GM23338 (cell line): Measurements from ENCODE around the gene PLEKHA7. TPM values are rescaled to one million over a fixed set of nuclear protein-coding genes. Genes with fewer than 3 reads are reported as not detected.
A peak's percentile ranks its signal among the peaks of the same experiment; 100 is the strongest.

Experiments
- ATAC-seq: fragments of 200-7000 bp; cut with Tn5 transposase; 3 replicates; pipeline ENCODE4 v1.9.1; 2020
- DNase-seq: peaks from one replicate; pipeline ENCODE4 v3.0.0-alpha.2; 2015; ENCODE audit warnings: low spot score
- H2AFZ ChIP-seq: fragments of 200-600 bp; sonication (generic); 2 replicates; pipeline ENCODE4 v1.8.0; 2016; ENCODE audit warnings: antibody characterized with exemption, mild to moderate bottlenecking, moderate library complexity
- H3F3A ChIP-seq: fragments of 200-600 bp; sonication (generic); replicated peaks from 2 replicates; pipeline ENCODE4 v1.8.0; 2017; ENCODE audit warnings: antibody characterized with exemption, mixed run types, low read depth
- H3K27ac ChIP-seq: fragments of 200-600 bp; sonication (generic); 2 replicates; pipeline ENCODE4 v1.6.1; 2016; ENCODE audit warnings: low read depth
- H3K27me3 ChIP-seq: fragments of 200-600 bp; sonication (generic); 2 replicates; pipeline ENCODE4 v1.8.0; 2016; ENCODE audit warnings: mild to moderate bottlenecking, mixed run types, moderate library complexity; ENCODE audit not compliant: insufficient read depth
- H3K36me3 ChIP-seq: fragments of 200-600 bp; sonication (generic); 2 replicates; pipeline ENCODE4 v1.8.0; 2016; ENCODE audit warnings: mild to moderate bottlenecking; ENCODE audit not compliant: insufficient read depth
- H3K4me1 ChIP-seq: fragments of 200-600 bp; sonication (generic); 2 replicates; pipeline ENCODE4 v1.8.0; 2016; ENCODE audit warnings: mild to moderate bottlenecking, moderate library complexity; ENCODE audit not compliant: insufficient read depth
- H3K4me2 ChIP-seq: fragments of 200-600 bp; sonication (generic); 2 replicates; pipeline ENCODE4 v1.7.1; 2017; ENCODE audit warnings: mixed run types
- H3K4me3 ChIP-seq: fragments of 200-600 bp; sonication (generic); 2 replicates; pipeline ENCODE4 v1.6.1; 2016; ENCODE audit warnings: mixed run types
- H3K79me2 ChIP-seq: fragments of 200-600 bp; sonication (generic); replicated peaks from 2 replicates; pipeline ENCODE4 v1.8.0; 2017; ENCODE audit warnings: mild to moderate bottlenecking; ENCODE audit not compliant: insufficient read depth
- H3K9me2 ChIP-seq: fragments of 200-600 bp; sonication (generic); 2 replicates; pipeline ENCODE4 v1.8.0; 2017; ENCODE audit not compliant: insufficient read depth
- H4K20me1 ChIP-seq: fragments of 200-600 bp; sonication (generic); replicated peaks from 2 replicates; pipeline ENCODE4 v1.8.0; 2017; ENCODE audit warnings: mild to moderate bottlenecking; ENCODE audit not compliant: insufficient read depth
- H3K27ac Mint-ChIP-seq: 2 replicates; pipeline ENCODE4 v1.8.0; 2020; ENCODE audit warnings: inconsistent platforms, mild to moderate bottlenecking, moderate library complexity, mixed read lengths
- H3K27me3 Mint-ChIP-seq: 3 replicates; pipeline ENCODE4 v1.8.0; 2022; ENCODE audit warnings: low read depth, mild to moderate bottlenecking, moderate library complexity, mixed read lengths, inconsistent platforms; ENCODE audit not compliant: insufficient read depth, poor library complexity
- H3K36me3 Mint-ChIP-seq: 3 replicates; pipeline ENCODE4 v1.8.0; 2021; ENCODE audit warnings: low read depth, mild to moderate bottlenecking, inconsistent platforms, moderate library complexity, mixed read lengths
- H3K4me1 Mint-ChIP-seq: 3 replicates; pipeline ENCODE4 v1.8.0; 2020; ENCODE audit warnings: mild to moderate bottlenecking, inconsistent platforms, mixed read lengths
- H3K4me3 Mint-ChIP-seq: 3 replicates; pipeline ENCODE4 v1.8.0; 2021; ENCODE audit warnings: moderate library complexity, mild to moderate bottlenecking, inconsistent platforms, mixed read lengths
- H3K9me3 Mint-ChIP-seq: 3 replicates; pipeline ENCODE4 v1.8.0; 2020; ENCODE audit warnings: moderate library complexity, mild to moderate bottlenecking, inconsistent platforms, mixed read lengths
- CREB1 ChIP-seq: fragments of 250-450 bp; sonication (Bioruptor Pico); IDR thresholded peaks from 2 replicates; pipeline ENCODE4 v1.5.0; 2020; ENCODE audit warnings: low read depth, mild to moderate bottlenecking, moderate library complexity
- EZH2phosphoT487 ChIP-seq: fragments of 200-600 bp; sonication (generic); IDR thresholded peaks from one replicate; pipeline ENCODE4 v1.8.1; 2018; ENCODE audit warnings: antibody characterized with exemption; ENCODE audit not compliant: unreplicated experiment
- STAT1 ChIP-seq: IDR thresholded peaks from one replicate; pipeline ENCODE4 v1.6.1; 2016; ENCODE audit warnings: antibody characterized with exemption; ENCODE audit not compliant: unreplicated experiment
- ZNF114 ChIP-seq: fragments of 250-450 bp; sonication (Bioruptor Pico); IDR thresholded peaks from 2 replicates; pipeline ENCODE4 v1.5.0; 2020; ENCODE audit warnings: mild to moderate bottlenecking, moderate library complexity
- polyA plus RNA-seq: library from polyadenylated mRNA; unstranded; fragments of >200 nt; fragmentation: Nextera tagmentation; extraction: Ambion mirVana; gene quantifications from 2 replicates; pipeline ENCODE4 v1.2.1, GENCODE V29; 2016
- total RNA-seq: library from RNA; depleted of rRNA; stranded (reverse); fragments of >200 nt; shearing (Covaris generic); gene quantifications from 2 replicates; pipeline ENCODE4 v1.2.3, GENCODE V29; 2014
- TF ChIP-seq, protein P1 (sequence below): IDR thresholded peaks from one replicate; pipeline ENCODE4 v1.6.1; 2018; ENCODE audit warnings: antibody characterized with exemption; ENCODE audit not compliant: unreplicated experiment
- TF ChIP-seq, protein P2 (sequence below): fragments of 250-450 bp; sonication (Bioruptor Pico); IDR thresholded peaks from 2 replicates; pipeline ENCODE4 v1.5.0; 2020; ENCODE audit warnings: mild to moderate bottlenecking, moderate library complexity

Gene PLEKHA7
- total and polyA plus RNA-seq, 2 experiments from 2014 or later: 9.7 to 15.8 TPM

DNA sequence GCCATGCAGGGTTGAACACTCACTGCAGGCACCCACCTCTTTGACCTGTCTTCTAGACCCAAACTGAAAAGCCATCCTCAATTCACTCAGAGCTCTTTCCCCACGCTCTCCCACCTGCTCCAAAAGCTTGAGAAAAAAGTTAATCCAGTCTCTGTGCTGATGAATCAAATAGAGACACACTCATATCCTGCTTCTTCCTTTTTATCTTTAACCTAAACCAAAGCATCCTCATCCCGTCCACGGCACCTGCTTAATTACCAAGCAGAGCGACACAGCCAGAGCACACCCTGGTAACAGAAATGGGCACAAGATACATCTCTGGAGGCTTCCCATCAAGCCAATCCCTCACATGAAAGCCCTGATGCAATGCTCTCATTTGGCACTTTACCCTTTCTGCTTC, 102.6 kb downstream of the PLEKHA7 start (continued):
- TF ChIP-seq EZH2phosphoT487: no peak
- TF ChIP-seq, protein P1, sequence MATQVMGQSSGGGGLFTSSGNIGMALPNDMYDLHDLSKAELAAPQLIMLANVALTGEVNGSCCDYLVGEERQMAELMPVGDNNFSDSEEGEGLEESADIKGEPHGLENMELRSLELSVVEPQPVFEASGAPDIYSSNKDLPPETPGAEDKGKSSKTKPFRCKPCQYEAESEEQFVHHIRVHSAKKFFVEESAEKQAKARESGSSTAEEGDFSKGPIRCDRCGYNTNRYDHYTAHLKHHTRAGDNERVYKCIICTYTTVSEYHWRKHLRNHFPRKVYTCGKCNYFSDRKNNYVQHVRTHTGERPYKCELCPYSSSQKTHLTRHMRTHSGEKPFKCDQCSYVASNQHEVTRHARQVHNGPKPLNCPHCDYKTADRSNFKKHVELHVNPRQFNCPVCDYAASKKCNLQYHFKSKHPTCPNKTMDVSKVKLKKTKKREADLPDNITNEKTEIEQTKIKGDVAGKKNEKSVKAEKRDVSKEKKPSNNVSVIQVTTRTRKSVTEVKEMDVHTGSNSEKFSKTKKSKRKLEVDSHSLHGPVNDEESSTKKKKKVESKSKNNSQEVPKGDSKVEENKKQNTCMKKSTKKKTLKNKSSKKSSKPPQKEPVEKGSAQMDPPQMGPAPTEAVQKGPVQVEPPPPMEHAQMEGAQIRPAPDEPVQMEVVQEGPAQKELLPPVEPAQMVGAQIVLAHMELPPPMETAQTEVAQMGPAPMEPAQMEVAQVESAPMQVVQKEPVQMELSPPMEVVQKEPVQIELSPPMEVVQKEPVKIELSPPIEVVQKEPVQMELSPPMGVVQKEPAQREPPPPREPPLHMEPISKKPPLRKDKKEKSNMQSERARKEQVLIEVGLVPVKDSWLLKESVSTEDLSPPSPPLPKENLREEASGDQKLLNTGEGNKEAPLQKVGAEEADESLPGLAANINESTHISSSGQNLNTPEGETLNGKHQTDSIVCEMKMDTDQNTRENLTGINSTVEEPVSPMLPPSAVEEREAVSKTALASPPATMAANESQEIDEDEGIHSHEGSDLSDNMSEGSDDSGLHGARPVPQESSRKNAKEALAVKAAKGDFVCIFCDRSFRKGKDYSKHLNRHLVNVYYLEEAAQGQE: no peak

DNA sequence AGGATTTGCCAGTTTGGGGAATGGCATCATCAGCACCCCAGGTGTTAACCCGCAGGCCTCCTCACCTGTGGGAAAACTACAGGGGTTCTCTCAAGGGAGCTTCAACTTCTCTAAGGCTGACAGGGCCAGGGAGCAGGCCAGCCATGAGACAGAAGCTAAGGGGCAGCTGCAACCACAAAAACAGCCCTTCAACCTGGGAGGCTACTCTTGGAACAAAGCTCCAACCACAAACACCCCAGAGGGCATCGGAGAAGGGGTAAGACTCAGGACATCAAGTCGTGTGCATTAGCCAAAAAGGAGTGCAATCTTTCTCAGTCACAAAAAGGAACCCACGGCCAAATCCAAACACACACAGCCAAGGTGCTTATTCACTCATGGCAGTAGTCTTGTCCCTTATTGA, 103.0 kb downstream of the PLEKHA7 start:
- H4K20me1 ChIP-seq: no peaks in the 10 kb centered on the region
- peaks cover 19% of the 10 kb centered on the region; the same call in 1 of the 2 replicates for H3K4me1 ChIP-seq
- DNase-seq (no peak), ATAC-seq (peak; percentile 16; the same call in 1 of the 3 replicates)
- no peaks in the 10 kb centered on the region for H3K9me2 ChIP-seq
- TF ChIP-seq CREB1 (CRISPR knock-in tag) (no peak), ZNF114 (CRISPR knock-in tag) (no peak), STAT1 (no peak)
- TF ChIP-seq, protein P2, sequence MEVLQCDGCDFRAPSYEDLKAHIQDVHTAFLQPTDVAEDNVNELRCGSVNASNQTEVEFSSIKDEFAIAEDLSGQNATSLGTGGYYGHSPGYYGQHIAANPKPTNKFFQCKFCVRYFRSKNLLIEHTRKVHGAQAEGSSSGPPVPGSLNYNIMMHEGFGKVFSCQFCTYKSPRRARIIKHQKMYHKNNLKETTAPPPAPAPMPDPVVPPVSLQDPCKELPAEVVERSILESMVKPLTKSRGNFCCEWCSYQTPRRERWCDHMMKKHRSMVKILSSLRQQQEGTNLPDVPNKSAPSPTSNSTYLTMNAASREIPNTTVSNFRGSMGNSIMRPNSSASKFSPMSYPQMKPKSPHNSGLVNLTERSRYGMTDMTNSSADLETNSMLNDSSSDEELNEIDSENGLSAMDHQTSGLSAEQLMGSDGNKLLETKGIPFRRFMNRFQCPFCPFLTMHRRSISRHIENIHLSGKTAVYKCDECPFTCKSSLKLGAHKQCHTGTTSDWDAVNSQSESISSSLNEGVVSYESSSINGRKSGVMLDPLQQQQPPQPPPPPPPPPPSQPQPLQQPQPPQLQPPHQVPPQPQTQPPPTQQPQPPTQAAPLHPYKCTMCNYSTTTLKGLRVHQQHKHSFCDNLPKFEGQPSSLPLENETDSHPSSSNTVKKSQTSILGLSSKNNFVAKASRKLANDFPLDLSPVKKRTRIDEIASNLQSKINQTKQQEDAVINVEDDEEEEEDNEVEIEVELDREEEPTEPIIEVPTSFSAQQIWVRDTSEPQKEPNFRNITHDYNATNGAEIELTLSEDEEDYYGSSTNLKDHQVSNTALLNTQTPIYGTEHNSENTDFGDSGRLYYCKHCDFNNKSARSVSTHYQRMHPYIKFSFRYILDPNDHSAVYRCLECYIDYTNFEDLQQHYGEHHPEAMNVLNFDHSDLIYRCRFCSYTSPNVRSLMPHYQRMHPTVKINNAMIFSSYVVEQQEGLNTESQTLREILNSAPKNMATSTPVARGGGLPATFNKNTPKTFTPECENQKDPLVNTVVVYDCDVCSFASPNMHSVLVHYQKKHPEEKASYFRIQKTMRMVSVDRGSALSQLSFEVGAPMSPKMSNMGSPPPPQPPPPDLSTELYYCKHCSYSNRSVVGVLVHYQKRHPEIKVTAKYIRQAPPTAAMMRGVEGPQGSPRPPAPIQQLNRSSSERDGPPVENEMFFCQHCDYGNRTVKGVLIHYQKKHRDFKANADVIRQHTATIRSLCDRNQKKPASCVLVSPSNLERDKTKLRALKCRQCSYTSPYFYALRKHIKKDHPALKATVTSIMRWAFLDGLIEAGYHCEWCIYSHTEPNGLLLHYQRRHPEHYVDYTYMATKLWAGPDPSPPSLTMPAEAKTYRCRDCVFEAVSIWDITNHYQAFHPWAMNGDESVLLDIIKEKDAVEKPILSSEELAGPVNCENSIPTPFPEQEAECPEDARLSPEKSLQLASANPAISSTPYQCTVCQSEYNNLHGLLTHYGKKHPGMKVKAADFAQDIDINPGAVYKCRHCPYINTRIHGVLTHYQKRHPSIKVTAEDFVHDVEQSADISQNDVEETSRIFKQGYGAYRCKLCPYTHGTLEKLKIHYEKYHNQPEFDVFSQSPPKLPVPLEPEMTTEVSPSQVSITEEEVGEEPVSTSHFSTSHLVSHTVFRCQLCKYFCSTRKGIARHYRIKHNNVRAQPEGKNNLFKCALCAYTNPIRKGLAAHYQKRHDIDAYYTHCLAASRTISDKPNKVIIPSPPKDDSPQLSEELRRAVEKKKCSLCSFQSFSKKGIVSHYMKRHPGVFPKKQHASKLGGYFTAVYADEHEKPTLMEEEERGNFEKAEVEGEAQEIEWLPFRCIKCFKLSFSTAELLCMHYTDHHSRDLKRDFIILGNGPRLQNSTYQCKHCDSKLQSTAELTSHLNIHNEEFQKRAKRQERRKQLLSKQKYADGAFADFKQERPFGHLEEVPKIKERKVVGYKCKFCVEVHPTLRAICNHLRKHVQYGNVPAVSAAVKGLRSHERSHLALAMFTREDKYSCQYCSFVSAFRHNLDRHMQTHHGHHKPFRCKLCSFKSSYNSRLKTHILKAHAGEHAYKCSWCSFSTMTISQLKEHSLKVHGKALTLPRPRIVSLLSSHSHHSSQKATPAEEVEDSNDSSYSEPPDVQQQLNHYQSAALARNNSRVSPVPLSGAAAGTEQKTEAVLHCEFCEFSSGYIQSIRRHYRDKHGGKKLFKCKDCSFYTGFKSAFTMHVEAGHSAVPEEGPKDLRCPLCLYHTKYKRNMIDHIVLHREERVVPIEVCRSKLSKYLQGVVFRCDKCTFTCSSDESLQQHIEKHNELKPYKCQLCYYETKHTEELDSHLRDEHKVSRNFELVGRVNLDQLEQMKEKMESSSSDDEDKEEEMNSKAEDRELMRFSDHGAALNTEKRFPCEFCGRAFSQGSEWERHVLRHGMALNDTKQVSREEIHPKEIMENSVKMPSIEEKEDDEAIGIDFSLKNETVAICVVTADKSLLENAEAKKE (CRISPR knock-in tag): no peak
- H3K4me2 ChIP-seq: no peak overlapping the region
- Mint-ChIP-seq H3K9me3 (peaks cover under 1% of the 10 kb centered on the region; the same call in 1 of the 3 replicates), H3K36me3 (peaks cover under 1% of the 10 kb centered on the region; the same call in 2 of the 3 replicates), H3K4me1 (peaks cover 33% of the 10 kb centered on the region), H3K27ac (0 out of 2 replicates have a peak overlapping the region, but pooled peaks have one; percentile 20), H3K27me3 (peaks cover 5% of the 10 kb centered on the region), H3K4me3 (no peak overlapping the region)
- no peak overlapping the region for H3K4me3 ChIP-seq
- H3K79me2 ChIP-seq: no peaks in the 10 kb centered on the region
- no peaks in the 10 kb centered on the region for H3F3A ChIP-seq
- no peaks in the 10 kb centered on the region for H3K27me3 ChIP-seq
- H3K27ac ChIP-seq: no peak overlapping the region
- H3K36me3 ChIP-seq: no peaks in the 10 kb centered on the region
- H2AFZ ChIP-seq: no peak overlapping the region
